ENCODE measurements around the gene SOD1. TPM values are rescaled to one million over a fixed set of nuclear protein-coding genes. Genes with fewer than 3 reads are reported as not detected.
A peak's percentile ranks its signal among the peaks of the same experiment; 100 is the strongest.
"Not testable (repeated sequence)": the region's sequence is repeated elsewhere in the genome, so short reads cannot be mapped to it uniquely, and the experiment has no call there.

The SOD1 gene
- total RNA-seq, 4 donors from 2014 or later = 87.6 to 156 (median 140) TPM

GRCh38 chr21:31629972-31630711 lies 29.4 kb upstream of the SOD1 start:
- TF ChIP-seq CTCF (IDR thresholded peaks at IDR 0.05) (no peak), POLR2A (IDR thresholded peaks at IDR 0.05) (no peak)
- H3K27me3 ChIP-seq = no peaks in the 10 kb centered on the region
- DNase-seq = peak; percentile 44 to 68
- H3K36me3 ChIP-seq = no peaks in the 10 kb centered on the region
- no peaks in the 10 kb centered on the region for H3K9me3 ChIP-seq
- no peaks in the 10 kb centered on the region for H3K4me1 ChIP-seq
- no peak overlapping the region for H3K4me3 ChIP-seq
- intact Hi-C loops (cut with DNase I; ENCODE audit: low total_unique reads) = no loop called here
- H3K27ac ChIP-seq = no peak overlapping the region

- H3K9me3 ChIP-seq; H3K4me1 ChIP-seq; H3K27me3 ChIP-seq; H3K27ac ChIP-seq; H3K36me3 ChIP-seq; H3K4me3 ChIP-seq; DNase-seq; intact Hi-C loops (cut with DNase I; ENCODE audit: low total_unique reads): not testable (repeated sequence)
Measured at GRCh38 chr21:31631881-31632280, 27.6 kb upstream of the SOD1 start.

GRCh38 chr21:31634993-31635392 lies 24.5 kb upstream of the SOD1 start:
- no peaks in the 10 kb centered on the region for H3K9me3 ChIP-seq
- no peaks in the 10 kb centered on the region for H3K27me3 ChIP-seq
- intact Hi-C loops (cut with DNase I; ENCODE audit: low total_unique reads) = no loop called here
- no peak for DNase-seq
- no peak for TF ChIP-seq CTCF (IDR thresholded peaks at IDR 0.05)
- H3K4me3 ChIP-seq = no peak overlapping the region
- no peak overlapping the region for H3K27ac ChIP-seq
- no peaks in the 10 kb centered on the region for H3K36me3 ChIP-seq
- no peaks in the 10 kb centered on the region for H3K4me1 ChIP-seq

- intact Hi-C loops (cut with DNase I; ENCODE audit: low total_unique reads) = no loop called here
- H3K4me3 ChIP-seq = no peak overlapping the region
- H3K36me3 ChIP-seq = no peaks in the 10 kb centered on the region
- H3K27ac ChIP-seq = no peak overlapping the region
- H3K4me1 ChIP-seq = no peaks in the 10 kb centered on the region
- DNase-seq = no peak
- no peaks in the 10 kb centered on the region for H3K27me3 ChIP-seq
- TF ChIP-seq CTCF (IDR thresholded peaks at IDR 0.05) (no peak), POLR2A (IDR thresholded peaks at IDR 0.05) (no peak)
- H3K9me3 ChIP-seq = no peaks in the 10 kb centered on the region
Measured at GRCh38 chr21:31636874-31637273, 22.6 kb upstream of the SOD1 start.

- DNase-seq = no peak
- H3K27ac ChIP-seq = no peak overlapping the region
- H3K4me1 ChIP-seq = no peaks in the 10 kb centered on the region
- H3K36me3 ChIP-seq = no peaks in the 10 kb centered on the region
- intact Hi-C loops (cut with DNase I; ENCODE audit: low total_unique reads) = no loop called here
- H3K27me3 ChIP-seq = no peaks in the 10 kb centered on the region
- TF ChIP-seq POLR2A (IDR thresholded peaks at IDR 0.05) (no peak), CTCF (IDR thresholded peaks at IDR 0.05) (no peak)
- H3K4me3 ChIP-seq = no peak overlapping the region
- no peaks in the 10 kb centered on the region for H3K9me3 ChIP-seq
Measured at GRCh38 chr21:31641416-31641922, 18.0 kb upstream of the SOD1 start.

Data from uterus (tissue), 4 donors.